ENCODE data around the gene HS1BP3.

HS1BP3 gene

DNA sequence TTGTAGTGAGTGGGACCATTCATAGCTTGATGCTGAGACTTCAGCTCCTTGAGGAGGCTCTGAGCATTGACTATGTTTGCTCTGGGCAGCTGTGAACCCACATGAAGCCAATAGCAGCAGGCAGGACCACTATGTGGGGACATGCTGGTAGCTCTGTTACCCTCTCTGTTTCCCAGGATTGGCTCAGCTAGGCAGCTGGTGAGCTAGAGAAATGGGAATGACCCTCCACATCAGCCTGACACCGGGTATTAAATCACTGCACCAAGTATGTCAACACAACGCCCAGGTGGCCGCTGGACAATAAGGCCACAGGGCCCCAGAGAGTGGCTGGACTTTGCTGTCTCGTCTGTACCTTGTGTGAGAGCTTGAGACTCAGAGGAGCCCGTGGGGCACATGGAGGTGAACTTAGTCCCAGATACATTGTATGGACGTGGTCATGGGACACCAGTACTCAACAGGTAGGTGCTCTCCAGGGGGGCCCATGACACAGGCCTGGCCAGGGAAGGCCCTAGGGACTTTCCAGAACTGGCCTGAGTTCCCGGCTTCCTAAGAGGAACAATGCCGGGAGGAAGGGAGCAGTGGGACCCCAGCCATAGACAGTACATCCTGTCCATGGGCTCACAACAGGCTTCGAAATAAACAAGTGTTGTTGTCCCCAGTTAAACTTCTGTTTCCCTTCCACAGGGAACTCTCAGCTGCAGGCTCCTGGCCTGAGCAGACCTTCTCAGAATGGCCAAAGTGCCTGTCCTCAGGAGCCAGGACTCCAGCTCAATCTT is 35.2 kb downstream of the HS1BP3 start:
- DNase-seq = no peak

GRCh38 chr2:20615068-20615465 is 35.8 kb downstream of the HS1BP3 start:
- DNase-seq = no peak

DNA sequence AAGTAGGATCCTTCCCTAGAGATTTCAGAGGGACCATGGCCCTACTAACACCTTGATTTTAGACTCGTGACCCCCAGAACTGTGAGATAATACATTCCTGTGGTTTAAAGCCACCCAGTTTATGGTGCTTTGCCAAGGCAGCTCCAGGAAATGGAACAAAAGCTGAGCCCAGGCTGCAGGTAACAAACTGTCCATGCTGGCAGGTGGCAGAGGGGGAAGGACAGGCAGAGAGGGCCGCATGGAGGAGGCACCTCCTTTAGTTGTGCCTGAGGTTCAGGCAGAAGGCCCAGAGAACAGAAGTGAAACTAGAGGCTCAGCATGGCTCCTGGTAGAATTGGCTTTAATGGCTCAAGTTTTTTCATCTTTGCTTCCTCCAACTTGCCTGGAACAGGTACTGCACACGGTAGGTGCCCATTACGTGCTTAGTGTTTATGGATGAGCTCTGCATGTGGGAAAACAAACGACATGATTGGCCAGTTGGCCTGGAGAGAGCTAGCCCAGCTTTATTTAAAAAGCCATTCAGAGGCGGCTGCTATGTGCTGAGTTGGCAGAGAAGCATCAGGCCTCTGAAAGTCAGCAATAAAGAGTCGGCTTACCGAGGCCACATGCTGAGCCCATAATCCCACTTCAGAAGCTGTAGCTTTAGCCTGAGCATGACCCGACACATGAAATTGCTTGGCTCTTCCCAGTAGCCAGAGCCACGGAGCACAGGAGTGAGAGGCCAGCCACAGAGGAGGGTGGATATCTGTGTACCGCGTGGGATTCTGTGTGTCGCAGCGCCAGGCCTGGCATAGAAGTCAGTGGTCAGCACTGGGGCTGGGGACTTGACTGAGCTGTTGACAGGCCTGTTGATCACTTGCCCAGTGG is 36.5 kb downstream of the HS1BP3 start:
- DNase-seq = no peak

GRCh38 chr2:20612925-20613916 is 37.7 kb downstream of the HS1BP3 start:
- no peak for DNase-seq

DNA sequence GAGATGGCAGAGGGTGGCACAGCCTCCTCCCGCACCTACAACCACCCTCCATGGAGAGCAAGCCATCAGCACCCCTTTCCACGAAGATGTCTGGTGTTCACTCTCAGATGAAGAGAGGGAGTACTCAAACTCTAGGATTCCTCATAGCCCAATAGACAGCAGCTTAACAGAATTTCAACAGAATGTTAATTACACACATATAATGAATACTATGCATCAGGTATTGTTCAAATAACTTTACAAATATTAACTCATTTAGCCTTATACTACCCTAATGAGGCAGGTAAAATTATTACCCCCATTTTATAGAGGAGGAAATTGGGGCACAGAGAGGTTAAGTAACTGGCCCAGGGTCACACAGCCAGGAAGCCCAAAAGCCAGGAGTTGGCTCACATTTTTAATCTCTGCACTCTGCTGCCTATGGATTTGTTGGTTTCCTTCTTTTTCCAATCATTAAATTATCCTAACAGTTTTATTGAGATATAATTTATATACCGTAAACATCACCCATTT is 39.0 kb downstream of the HS1BP3 start:
- no peak for DNase-seq

DNA sequence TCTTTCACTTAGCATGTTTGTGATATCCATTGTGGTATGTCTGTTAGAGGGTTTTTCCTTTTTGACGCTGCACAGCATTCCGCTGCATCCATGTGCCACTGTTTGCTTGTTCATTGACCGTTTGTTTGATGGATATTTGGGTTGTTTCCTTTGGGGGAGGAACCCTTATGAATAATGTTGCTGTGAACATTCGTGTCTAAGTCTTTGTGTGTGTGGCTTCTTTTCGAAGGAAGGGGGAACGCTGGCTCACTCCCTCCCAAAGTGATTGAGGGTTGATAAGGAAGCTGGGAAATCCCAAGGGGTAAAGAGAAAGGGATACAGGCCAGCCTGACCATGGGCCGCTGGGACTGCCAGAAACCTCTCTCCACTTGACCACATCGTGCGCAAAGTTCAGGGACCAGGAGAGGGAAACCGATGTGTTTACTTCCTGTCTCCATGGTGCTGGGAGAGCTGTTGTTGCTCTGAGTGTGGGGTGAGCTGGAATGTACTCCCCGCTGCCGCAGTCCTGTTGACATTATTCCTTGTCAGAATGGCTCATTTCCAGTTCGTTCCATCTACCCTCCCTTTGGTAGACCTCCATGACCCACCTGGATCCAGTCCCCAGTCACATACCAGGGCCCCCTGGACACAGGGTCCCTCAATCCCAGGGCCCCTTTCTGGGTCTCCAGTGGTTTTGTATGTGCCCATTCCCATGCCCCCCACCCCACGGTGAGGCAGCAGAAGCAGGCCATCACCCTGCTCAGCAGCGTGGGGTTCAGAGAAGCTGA is 39.6 kb downstream of the HS1BP3 start:
- no peak for DNase-seq

GRCh38 chr2:20609995-20610357 is 40.9 kb downstream of the HS1BP3 start:
- DNase-seq = no peak

- no peak for DNase-seq
Measured at GRCh38 chr2:20609349-20609994, 41.4 kb downstream of the HS1BP3 start.

- DNase-seq = no peak
Measured at GRCh38 chr2:20608666-20609348, 42.1 kb downstream of the HS1BP3 start.

DNA sequence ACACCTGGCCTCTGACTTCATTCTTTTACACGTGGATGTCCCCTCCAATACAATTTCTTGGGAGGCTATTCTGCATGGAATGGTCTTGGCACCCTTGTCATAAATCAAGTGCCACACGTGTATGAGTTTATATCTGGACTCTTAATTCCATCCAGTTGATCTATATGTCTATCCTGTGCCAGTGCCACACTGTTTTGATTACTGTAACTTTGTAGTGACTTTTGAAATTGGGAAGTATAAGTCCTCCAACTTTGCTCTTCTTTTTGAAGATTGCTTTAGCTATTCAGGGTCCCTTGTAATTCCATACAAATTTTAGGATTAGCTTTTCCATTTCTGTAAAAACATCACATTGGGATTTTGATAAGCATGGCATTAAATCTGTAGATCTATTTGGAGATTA is 43.5 kb downstream of the HS1BP3 start:
- no peak for DNase-seq

GRCh38 chr2:20606198-20606597 is 44.7 kb downstream of the HS1BP3 start:
- no peak for DNase-seq

GRCh38 chr2:20604951-20605381 is 45.9 kb downstream of the HS1BP3 start:
- DNase-seq = no peak

DNA sequence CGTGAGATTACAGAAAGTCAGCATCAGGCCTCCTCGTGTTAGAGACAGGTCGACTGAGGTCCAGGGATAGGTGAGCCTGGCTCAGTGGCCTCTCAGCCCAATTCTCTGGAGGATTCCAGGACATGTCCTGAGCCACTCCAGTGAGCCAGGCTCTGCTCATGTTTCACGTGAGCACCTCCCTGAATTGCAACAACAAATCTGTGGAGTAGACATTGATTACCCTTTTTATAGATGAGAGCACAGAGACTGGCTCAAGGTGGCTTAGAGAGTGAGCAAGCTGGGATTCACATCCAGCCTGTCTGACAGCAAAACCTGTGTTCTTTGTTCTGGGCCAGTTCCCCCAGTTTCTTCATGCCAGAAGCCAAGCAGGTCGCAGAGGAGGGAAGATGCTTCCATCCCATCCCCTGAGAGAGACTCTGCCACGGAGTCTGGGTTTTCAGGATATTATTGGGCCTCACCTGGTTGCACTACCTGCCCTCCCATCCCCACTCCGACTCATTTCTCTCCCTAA is 46.4 kb downstream of the HS1BP3 start:
- DNase-seq = no peak

DNA sequence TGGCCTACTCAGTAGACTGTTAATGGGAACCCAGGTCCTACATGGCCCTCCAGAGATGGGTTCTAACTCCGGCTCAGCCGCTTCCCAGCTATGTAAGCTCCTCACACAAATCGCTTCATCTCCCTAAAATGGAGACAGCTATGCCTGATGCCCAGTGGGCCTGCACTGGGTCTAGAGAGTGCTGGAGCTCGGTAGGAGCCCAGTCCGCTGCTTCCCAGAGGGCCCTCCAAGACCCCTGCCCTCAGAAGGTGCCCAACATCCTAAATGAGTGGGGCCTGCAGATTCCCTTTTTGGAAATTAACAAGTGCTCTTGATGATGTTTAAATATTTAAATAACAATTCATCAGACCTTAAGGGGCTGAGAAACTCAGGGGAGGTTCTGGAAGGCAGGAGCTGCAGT is 47.1 kb downstream of the HS1BP3 start:
- no peak for DNase-seq

DNA sequence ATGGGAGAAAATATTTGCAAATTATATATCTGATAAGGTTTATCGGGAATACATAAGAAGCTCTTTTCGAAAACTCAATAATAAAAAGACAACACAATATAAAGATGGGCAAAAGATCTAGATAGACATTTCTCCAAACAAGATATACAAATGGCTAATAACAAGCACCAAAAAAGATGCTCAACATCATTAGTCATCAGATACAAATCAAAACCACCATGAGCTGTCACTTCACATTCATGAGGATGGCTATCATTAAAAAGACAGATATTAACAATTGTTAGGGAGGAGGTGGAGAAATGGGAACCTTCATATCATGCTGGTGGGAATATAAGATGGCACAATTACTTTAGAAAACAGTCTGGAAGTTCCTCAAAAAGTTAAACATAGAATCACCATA is 48.1 kb downstream of the HS1BP3 start:
- DNase-seq = no peak

DNA sequence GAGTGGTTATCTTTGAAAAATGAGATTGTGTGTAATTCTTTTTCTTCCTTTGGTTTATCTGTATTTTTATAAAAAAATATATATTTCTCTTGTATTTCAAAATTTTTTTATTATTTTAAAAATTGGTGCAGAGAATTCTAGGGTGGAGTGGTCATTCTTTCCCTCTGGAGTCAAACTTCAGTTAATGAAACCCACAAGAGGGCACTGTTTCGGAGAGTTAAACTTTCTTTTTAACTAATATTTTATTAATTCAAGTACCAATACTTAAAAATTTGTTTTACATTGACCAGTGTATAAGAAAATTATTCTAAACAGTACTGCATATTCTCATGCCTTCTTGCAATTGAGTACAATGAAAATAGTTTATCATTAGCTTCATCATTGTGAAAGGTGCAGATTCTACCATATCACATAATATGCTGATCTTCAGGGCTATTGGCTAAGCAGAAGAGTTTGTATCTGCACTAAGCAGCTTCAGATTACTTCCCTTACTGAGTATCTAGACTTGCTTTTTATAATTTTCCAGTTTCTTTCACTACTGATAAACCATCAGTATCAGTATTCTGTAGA is 50.1 kb downstream of the HS1BP3 start:
- peak in 1 of 2 experiments; percentile 40 for DNase-seq

- no peak for DNase-seq
Measured at GRCh38 chr2:20599861-20600461, 50.9 kb downstream of the HS1BP3 start.

- DNase-seq = no peak
Measured at GRCh38 chr2:20599001-20599600, 51.8 kb downstream of the HS1BP3 start.

DNA sequence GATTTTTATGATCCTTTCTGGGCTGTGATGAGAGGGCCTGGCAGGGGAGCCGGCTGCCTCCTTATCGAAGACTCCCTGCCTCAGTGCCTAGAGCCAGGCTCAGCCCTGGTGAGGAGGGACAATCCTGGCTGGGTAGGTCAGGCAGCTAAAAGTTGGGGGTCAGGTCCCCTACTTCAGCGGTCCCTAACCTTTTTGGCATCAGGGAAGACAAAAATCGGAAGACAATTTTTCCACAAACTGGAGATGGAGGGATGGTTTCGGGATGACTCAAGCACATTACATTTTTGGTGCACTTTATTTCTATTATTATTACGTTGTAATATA is 53.1 kb downstream of the HS1BP3 start:
- DNase-seq = no peak
